ENCODE data around the gene OSGEPL1. TPM values are rescaled to one million over a fixed set of nuclear protein-coding genes. Genes with fewer than 3 reads are reported as not detected.
"Not testable (repeated sequence)": the region's sequence is repeated elsewhere in the genome, so short reads cannot be mapped to it uniquely, and the experiment has no call there.

Gene OSGEPL1
- total RNA-seq, 2 experiments from 2014 or later: 10.4 TPM

- ChIA-PET CTCF (ENCODE audit: unreplicated experiment) (no interaction called here), POLR2A (no interaction called here)
- Histone ChIP-seq H3K4me2 (ENCODE audit: low read length) (no peak overlapping the region), H3K4me1 (ENCODE audit: insufficient read depth, low read length, poor library complexity, severe bottlenecking) (no peaks in the 10 kb centered on the region), H3K9me3 (ENCODE audit: low read length) (no peaks in the 10 kb centered on the region), H3K4me3 (ENCODE audit: low read depth, low read length, poor library complexity, severe bottlenecking) (no peak overlapping the region), H3K36me3 (ENCODE audit: insufficient read depth, low read length) (no peaks in the 10 kb centered on the region), H4K20me1 (ENCODE audit: insufficient read depth, low read length) (no peaks in the 10 kb centered on the region), H2AFZ (ENCODE audit: low read length) (no peak overlapping the region), H3K79me2 (ENCODE audit: insufficient read depth, low read depth, low read length) (no peaks in the 10 kb centered on the region), H3K27ac (ENCODE audit: low read depth, low read length, poor library complexity, severe bottlenecking) (no peak overlapping the region), H3K9me2 (ENCODE audit: insufficient read depth, low read length) (no peaks in the 10 kb centered on the region)
- no peak for DNase-seq (ENCODE audit: low spot score)
- BruUV-seq (replicated peaks): no TSS peak
- no peak for TF ChIP-seq CTCF (conservative IDR thresholded peaks at IDR 0.05; ENCODE audit: low read length)
- TF ChIP-seq EZH2phosphoT487 (IDR thresholded peaks at IDR 0.05; ENCODE audit: borderline replicate concordance, low read depth, low read length): no peak
- intact Hi-C loops (cut with micrococcal nuclease; ENCODE audit: unreplicated experiment): no loop called here
Measured at GRCh38 chr2:189726271-189726670, 36.3 kb downstream of the OSGEPL1 start.

GRCh38 chr2:189723192-189723591 lies 39.4 kb downstream of the OSGEPL1 start:
- intact Hi-C loops (cut with micrococcal nuclease; ENCODE audit: unreplicated experiment): no loop called here
- no peak overlapping the region for H3K4me2 ChIP-seq (ENCODE audit: low read length)
- H3K4me3 ChIP-seq (ENCODE audit: low read depth, low read length, poor library complexity, severe bottlenecking): no peak overlapping the region
- no TSS peak for BruUV-seq (replicated peaks)
- H3K4me1 ChIP-seq (ENCODE audit: insufficient read depth, low read length, poor library complexity, severe bottlenecking): no peaks in the 10 kb centered on the region
- ChIA-PET CTCF (ENCODE audit: unreplicated experiment) (no interaction called here), POLR2A (interaction anchor here (0.6 to 1.0 kb wide), 4 partner anchors 8 to 280 kb away, joined by 3 to 5 read pairs (median 4); no protein-coding TSS in a partner anchor)
- no peaks in the 10 kb centered on the region for H3K79me2 ChIP-seq (ENCODE audit: insufficient read depth, low read depth, low read length)
- no peak for TF ChIP-seq CTCF (conservative IDR thresholded peaks at IDR 0.05; ENCODE audit: low read length)
- no peak for TF ChIP-seq EZH2phosphoT487 (IDR thresholded peaks at IDR 0.05; ENCODE audit: borderline replicate concordance, low read depth, low read length)
- no peaks in the 10 kb centered on the region for H3K9me3 ChIP-seq (ENCODE audit: low read length)
- no peaks in the 10 kb centered on the region for H3K9me2 ChIP-seq (ENCODE audit: insufficient read depth, low read length)
- no peak for DNase-seq (ENCODE audit: low spot score)
- no peaks in the 10 kb centered on the region for H3K36me3 ChIP-seq (ENCODE audit: insufficient read depth, low read length)
- no peaks in the 10 kb centered on the region for H4K20me1 ChIP-seq (ENCODE audit: insufficient read depth, low read length)
- no peak overlapping the region for H3K27ac ChIP-seq (ENCODE audit: low read depth, low read length, poor library complexity, severe bottlenecking)
- no peak overlapping the region for H2AFZ ChIP-seq (ENCODE audit: low read length)

- H3K36me3 ChIP-seq (ENCODE audit: insufficient read depth, low read length): no peaks in the 10 kb centered on the region
- H4K20me1 ChIP-seq (ENCODE audit: insufficient read depth, low read length): no peaks in the 10 kb centered on the region
- H3K4me2 ChIP-seq (ENCODE audit: low read length): no peak overlapping the region
- no peaks in the 10 kb centered on the region for H3K79me2 ChIP-seq (ENCODE audit: insufficient read depth, low read depth, low read length)
- no peak for DNase-seq (ENCODE audit: low spot score)
- H3K4me1 ChIP-seq (ENCODE audit: insufficient read depth, low read length, poor library complexity, severe bottlenecking): no peaks in the 10 kb centered on the region
- ChIA-PET CTCF (ENCODE audit: unreplicated experiment) (no interaction called here), POLR2A (no interaction called here)
- no peak overlapping the region for H3K4me3 ChIP-seq (ENCODE audit: low read depth, low read length, poor library complexity, severe bottlenecking)
- H3K9me3 ChIP-seq (ENCODE audit: low read length): no peaks in the 10 kb centered on the region
- BruUV-seq (replicated peaks): no TSS peak
- no peaks in the 10 kb centered on the region for H3K9me2 ChIP-seq (ENCODE audit: insufficient read depth, low read length)
- no peak overlapping the region for H3K27ac ChIP-seq (ENCODE audit: low read depth, low read length, poor library complexity, severe bottlenecking)
- TF ChIP-seq EZH2phosphoT487 (IDR thresholded peaks at IDR 0.05; ENCODE audit: borderline replicate concordance, low read depth, low read length): no peak
- no peak for TF ChIP-seq CTCF (conservative IDR thresholded peaks at IDR 0.05; ENCODE audit: low read length)
- intact Hi-C loops (cut with micrococcal nuclease; ENCODE audit: unreplicated experiment): no loop called here
- no peak overlapping the region for H2AFZ ChIP-seq (ENCODE audit: low read length)
Measured at GRCh38 chr2:189719571-189719970, 43.0 kb downstream of the OSGEPL1 start.

GRCh38 chr2:189717593-189717992 lies 45.0 kb downstream of the OSGEPL1 start:
- H3K9me2 ChIP-seq (ENCODE audit: insufficient read depth, low read length); H3K36me3 ChIP-seq (ENCODE audit: insufficient read depth, low read length); CTCF ChIA-PET (ENCODE audit: unreplicated experiment); POLR2A ChIA-PET; DNase-seq (ENCODE audit: low spot score); H3K9me3 ChIP-seq (ENCODE audit: low read length); H3K27ac ChIP-seq (ENCODE audit: low read depth, low read length, poor library complexity, severe bottlenecking); H3K79me2 ChIP-seq (ENCODE audit: insufficient read depth, low read depth, low read length); H3K4me2 ChIP-seq (ENCODE audit: low read length); H4K20me1 ChIP-seq (ENCODE audit: insufficient read depth, low read length); intact Hi-C loops (cut with micrococcal nuclease; ENCODE audit: unreplicated experiment); H2AFZ ChIP-seq (ENCODE audit: low read length); H3K4me1 ChIP-seq (ENCODE audit: insufficient read depth, low read length, poor library complexity, severe bottlenecking); BruUV-seq (replicated peaks); H3K4me3 ChIP-seq (ENCODE audit: low read depth, low read length, poor library complexity, severe bottlenecking): not testable (repeated sequence)
